HepG2 (cell line): Measurements from ENCODE around the gene CCDC142. TPM values are rescaled to one million over a fixed set of nuclear protein-coding genes. Genes with fewer than 3 reads are reported as not detected.

Experiments
- AGO2 ChIP-seq: fragments of 200-400 bp; formaldehyde crosslinking; optimal IDR thresholded peaks from 2 replicates; pipeline ENCODE3; 2017; ENCODE audit warnings: mild to moderate bottlenecking, low read depth, low read length, moderate library complexity
- ARID2 ChIP-seq: sonication (generic); formaldehyde crosslinking; IDR thresholded peaks from 2 replicates; pipeline ENCODE4 v1.8.1; 2022; ENCODE audit warnings: mild to moderate bottlenecking, missing genetic modification reagents, borderline replicate concordance
- FOXA1 ChIP-seq, 2 experiments: fragments of 450-650 bp in 1 of 2; sonication (generic) in 1 of 2; formaldehyde crosslinking in 1 of 2; IDR thresholded peaks; 2 replicates each; pipeline versions ENCODE4 v1.4.0 to v1.6.1; 2016 to 2020; ENCODE audit warnings: missing genetic modification reagents in 1 of 2
- HNF4A ChIP-seq: sonication (generic); formaldehyde crosslinking; IDR thresholded peaks from 2 replicates; pipeline ENCODE4 v1.4.0; 2020; ENCODE audit warnings: missing genetic modification reagents
- MED8 ChIP-seq: sonication (generic); formaldehyde crosslinking; IDR thresholded peaks from 2 replicates; pipeline ENCODE4 v1.8.1; 2023; ENCODE audit warnings: mild to moderate bottlenecking, missing genetic modification reagents; ENCODE audit not compliant: insufficient replicate concordance
- MXD4 ChIP-seq: IDR thresholded peaks from 2 replicates; pipeline ENCODE4 v1.6.1; 2016; ENCODE audit warnings: mild to moderate bottlenecking, missing biosample characterization, missing genetic modification reagents
- NRL ChIP-seq: sonication (generic); formaldehyde crosslinking; IDR thresholded peaks from 2 replicates; pipeline ENCODE4 v1.5.0; 2020; ENCODE audit warnings: missing genetic modification reagents, mild to moderate bottlenecking, moderate library complexity, borderline replicate concordance
- PPARG ChIP-seq: conservative IDR thresholded peaks from 2 replicates; pipeline ENCODE4 v1.6.1; 2016; ENCODE audit warnings: missing biosample characterization, missing genetic modification reagents
- SETDB1 ChIP-seq: sonication (generic); formaldehyde crosslinking; IDR thresholded peaks from 2 replicates; pipeline ENCODE4 v1.5.1; 2020; ENCODE audit warnings: missing genetic modification reagents, mild to moderate bottlenecking, borderline replicate concordance
- SMAD9 ChIP-seq: sonication (generic); formaldehyde crosslinking; IDR thresholded peaks from 2 replicates; pipeline ENCODE4 v1.5.1; 2020; ENCODE audit warnings: mild to moderate bottlenecking, missing genetic modification reagents
- ZNF777 ChIP-seq: sonication (generic); formaldehyde crosslinking; IDR thresholded peaks from 2 replicates; pipeline ENCODE4 v1.4.0; 2020; ENCODE audit warnings: missing genetic modification reagents
- polyA plus RNA-seq, 8 experiments: library from polyadenylated mRNA; depleted of rRNA in 3 of 8; stranded (reverse) in 7 of 8; unstranded in 1 of 8; fragments of >200 nt; fragmentation: Illumina TruSeq in 4 of 8; extraction: Trizol in 4 of 8; gene quantifications; 2 replicates each; pipeline versions ENCODE4 v1.2.1 to v1.2.3, GENCODE V29; 2011 to 2016; ENCODE audit warnings: low read depth in 4 of 8, missing spikeins in 1 of 8, mixed read lengths in 1 of 8; ENCODE audit not compliant: insufficient read depth in 1 of 8
- total RNA-seq, 5 experiments: library from RNA; depleted of rRNA; stranded (reverse); fragments of >200 nt; fragmentation: Illumina TruSeq; extraction: Trizol; gene quantifications; 2 replicates each; pipeline ENCODE4 v1.2.3, GENCODE V29; 2016; ENCODE audit warnings: low read depth in 1 of 5
- TF ChIP-seq, protein P1 (sequence below): sonication (generic); formaldehyde crosslinking; conservative IDR thresholded peaks from 2 replicates; pipeline ENCODE4 v1.8.0; 2022; ENCODE audit warnings: mild to moderate bottlenecking, moderate library complexity, missing genetic modification reagents
- TF ChIP-seq, protein P2 (sequence below), 2 experiments: sonication (generic) in 1 of 2; formaldehyde crosslinking in 1 of 2; IDR thresholded peaks; 2 replicates each; pipeline versions ENCODE4 v1.6.1 to v1.9.0; 2014 to 2022; ENCODE audit warnings: antibody characterized with exemption in 1 of 2, borderline replicate concordance in 1 of 2, inconsistent platforms in 1 of 2, low read depth in 1 of 2, missing genetic modification reagents in 1 of 2
- TF ChIP-seq, protein P3 (sequence below): sonication (generic); formaldehyde crosslinking; IDR thresholded peaks from 2 replicates; pipeline ENCODE4 v1.4.0; 2020; ENCODE audit warnings: missing genetic modification reagents, borderline replicate concordance
- TF ChIP-seq, protein P4 (sequence below): fragments of 450-650 bp; IDR thresholded peaks from 2 replicates; pipeline ENCODE4 v1.6.1; 2017; ENCODE audit warnings: mild to moderate bottlenecking

The CCDC142 gene
- total and polyA plus RNA-seq, 2 of the 13 experiments (the other 11 are each of a cell fraction or from before 2014, with no cell fraction given): 14.7 to 30.4 TPM

DNA sequence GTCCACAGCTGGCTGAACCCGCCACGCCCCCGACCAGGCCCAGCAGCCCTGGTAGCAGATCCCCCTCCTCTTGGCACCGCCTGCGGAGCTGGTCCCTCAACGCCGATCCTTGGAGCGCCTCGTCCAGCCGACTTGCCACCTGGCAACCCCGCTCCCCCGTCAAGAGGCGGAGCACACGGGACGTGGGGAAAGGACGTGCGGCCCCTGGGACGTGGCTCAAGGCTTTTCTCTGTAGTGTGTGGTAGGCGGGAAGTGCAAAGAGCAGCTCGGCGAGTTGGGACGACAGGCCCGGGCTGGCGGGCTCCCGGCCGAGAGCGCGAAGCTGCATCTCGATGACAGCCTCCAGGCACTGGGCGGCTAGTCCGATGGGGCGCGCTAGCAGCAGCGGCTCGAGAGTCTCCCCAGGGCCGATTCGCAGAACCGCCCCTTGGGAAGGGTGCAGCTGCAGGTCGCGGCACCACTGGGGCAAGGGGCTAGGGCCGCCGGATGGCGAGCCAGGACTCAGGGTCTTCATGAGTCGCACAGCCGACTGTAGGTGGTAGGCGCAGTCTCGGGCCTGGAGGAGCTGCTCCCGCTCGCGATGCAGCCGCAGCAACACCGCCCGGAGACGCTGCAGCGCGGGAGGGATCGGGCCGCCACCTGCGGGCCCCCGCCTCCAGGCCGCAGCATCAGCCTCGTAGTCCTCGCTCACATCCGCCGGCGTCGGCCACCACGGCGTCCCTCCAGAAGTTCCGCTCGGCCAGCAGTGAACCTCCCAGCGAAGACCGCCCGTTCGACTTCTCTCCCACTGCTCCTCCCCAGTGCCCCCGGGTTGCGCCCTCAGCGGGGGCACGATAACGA lies 617 bp downstream of the CCDC142 start (continued):
- TF ChIP-seq AGO2 (peak; percentile 94), PPARG (CRISPR knock-in tag) (no peak), ZNF777 (CRISPR knock-in tag) (peak; percentile 72), HNF4A (CRISPR knock-in tag) (peak; percentile 66), SMAD9 (CRISPR knock-in tag) (peak; percentile 25; the same call in 1 of the 2 replicates), FOXA1 (IDR thresholded peaks at IDR 0.05) (no peak), FOXA1 (CRISPR knock-in tag; IDR thresholded peaks at IDR 0.05) (no peak; the same call in 1 of the 2 replicates), SETDB1 (CRISPR knock-in tag) (no peak), ARID2 (peak; percentile 81; the same call in 1 of the 2 replicates), MXD4 (CRISPR knock-in tag) (no peak), MED8 (CRISPR knock-in tag) (peak; percentile 85), NRL (peak; percentile 82; the same call in 1 of the 2 replicates)
- TF ChIP-seq, protein P1, sequence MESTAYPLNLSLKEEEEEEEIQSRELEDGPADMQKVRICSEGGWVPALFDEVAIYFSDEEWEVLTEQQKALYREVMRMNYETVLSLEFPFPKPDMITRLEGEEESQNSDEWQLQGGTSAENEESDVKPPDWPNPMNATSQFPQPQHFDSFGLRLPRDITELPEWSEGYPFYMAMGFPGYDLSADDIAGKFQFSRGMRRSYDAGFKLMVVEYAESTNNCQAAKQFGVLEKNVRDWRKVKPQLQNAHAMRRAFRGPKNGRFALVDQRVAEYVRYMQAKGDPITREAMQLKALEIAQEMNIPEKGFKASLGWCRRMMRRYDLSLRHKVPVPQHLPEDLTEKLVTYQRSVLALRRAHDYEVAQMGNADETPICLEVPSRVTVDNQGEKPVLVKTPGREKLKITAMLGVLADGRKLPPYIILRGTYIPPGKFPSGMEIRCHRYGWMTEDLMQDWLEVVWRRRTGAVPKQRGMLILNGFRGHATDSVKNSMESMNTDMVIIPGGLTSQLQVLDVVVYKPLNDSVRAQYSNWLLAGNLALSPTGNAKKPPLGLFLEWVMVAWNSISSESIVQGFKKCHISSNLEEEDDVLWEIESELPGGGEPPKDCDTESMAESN (CRISPR knock-in tag): peak; percentile 72
- TF ChIP-seq, protein P2, sequence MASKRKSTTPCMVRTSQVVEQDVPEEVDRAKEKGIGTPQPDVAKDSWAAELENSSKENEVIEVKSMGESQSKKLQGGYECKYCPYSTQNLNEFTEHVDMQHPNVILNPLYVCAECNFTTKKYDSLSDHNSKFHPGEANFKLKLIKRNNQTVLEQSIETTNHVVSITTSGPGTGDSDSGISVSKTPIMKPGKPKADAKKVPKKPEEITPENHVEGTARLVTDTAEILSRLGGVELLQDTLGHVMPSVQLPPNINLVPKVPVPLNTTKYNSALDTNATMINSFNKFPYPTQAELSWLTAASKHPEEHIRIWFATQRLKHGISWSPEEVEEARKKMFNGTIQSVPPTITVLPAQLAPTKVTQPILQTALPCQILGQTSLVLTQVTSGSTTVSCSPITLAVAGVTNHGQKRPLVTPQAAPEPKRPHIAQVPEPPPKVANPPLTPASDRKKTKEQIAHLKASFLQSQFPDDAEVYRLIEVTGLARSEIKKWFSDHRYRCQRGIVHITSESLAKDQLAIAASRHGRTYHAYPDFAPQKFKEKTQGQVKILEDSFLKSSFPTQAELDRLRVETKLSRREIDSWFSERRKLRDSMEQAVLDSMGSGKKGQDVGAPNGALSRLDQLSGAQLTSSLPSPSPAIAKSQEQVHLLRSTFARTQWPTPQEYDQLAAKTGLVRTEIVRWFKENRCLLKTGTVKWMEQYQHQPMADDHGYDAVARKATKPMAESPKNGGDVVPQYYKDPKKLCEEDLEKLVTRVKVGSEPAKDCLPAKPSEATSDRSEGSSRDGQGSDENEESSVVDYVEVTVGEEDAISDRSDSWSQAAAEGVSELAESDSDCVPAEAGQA (IDR thresholded peaks at IDR 0.05; ENCODE audit: low read depth): no peak; the same call in 1 of the 2 replicates
- TF ChIP-seq, protein P2 (CRISPR knock-in tag; IDR thresholded peaks at IDR 0.05; ENCODE audit: borderline replicate concordance): peak; percentile 41; the same call in 1 of the 2 replicates
- TF ChIP-seq, protein P3, sequence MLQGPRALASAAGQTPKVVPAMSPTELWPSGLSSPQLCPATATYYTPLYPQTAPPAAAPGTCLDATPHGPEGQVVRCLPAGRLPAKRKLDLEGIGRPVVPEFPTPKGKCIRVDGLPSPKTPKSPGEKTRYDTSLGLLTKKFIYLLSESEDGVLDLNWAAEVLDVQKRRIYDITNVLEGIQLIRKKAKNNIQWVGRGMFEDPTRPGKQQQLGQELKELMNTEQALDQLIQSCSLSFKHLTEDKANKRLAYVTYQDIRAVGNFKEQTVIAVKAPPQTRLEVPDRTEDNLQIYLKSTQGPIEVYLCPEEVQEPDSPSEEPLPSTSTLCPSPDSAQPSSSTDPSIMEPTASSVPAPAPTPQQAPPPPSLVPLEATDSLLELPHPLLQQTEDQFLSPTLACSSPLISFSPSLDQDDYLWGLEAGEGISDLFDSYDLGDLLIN (CRISPR knock-in tag): no peak
- TF ChIP-seq, protein P4, sequence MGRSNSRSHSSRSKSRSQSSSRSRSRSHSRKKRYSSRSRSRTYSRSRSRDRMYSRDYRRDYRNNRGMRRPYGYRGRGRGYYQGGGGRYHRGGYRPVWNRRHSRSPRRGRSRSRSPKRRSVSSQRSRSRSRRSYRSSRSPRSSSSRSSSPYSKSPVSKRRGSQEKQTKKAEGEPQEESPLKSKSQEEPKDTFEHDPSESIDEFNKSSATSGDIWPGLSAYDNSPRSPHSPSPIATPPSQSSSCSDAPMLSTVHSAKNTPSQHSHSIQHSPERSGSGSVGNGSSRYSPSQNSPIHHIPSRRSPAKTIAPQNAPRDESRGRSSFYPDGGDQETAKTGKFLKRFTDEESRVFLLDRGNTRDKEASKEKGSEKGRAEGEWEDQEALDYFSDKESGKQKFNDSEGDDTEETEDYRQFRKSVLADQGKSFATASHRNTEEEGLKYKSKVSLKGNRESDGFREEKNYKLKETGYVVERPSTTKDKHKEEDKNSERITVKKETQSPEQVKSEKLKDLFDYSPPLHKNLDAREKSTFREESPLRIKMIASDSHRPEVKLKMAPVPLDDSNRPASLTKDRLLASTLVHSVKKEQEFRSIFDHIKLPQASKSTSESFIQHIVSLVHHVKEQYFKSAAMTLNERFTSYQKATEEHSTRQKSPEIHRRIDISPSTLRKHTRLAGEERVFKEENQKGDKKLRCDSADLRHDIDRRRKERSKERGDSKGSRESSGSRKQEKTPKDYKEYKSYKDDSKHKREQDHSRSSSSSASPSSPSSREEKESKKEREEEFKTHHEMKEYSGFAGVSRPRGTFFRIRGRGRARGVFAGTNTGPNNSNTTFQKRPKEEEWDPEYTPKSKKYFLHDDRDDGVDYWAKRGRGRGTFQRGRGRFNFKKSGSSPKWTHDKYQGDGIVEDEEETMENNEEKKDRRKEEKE: no peak
